Tibial artery (tissue), 4 donors: ENCODE results near the gene ZG16.

Experiments
- DNase-seq, 2 donors: peaks; one replicate each; pipeline ENCODE4 v3.0.0-alpha.2; 2019
- H3K27ac ChIP-seq, 2 donors: fragments of 200-600 bp; sonication (generic) in 1 of 2; 1 replicate in 1 of 2; 2 replicates in 1 of 2; pipeline ENCODE4 v1.5.1; 2018 to 2019; ENCODE audit warnings: mild to moderate bottlenecking in 1 of 2
- H3K27me3 ChIP-seq, 2 donors: fragments of 200-600 bp; sonication (generic) in 1 of 2; one replicate each; pipeline versions ENCODE4 v1.5.1 to v1.6.0; 2016 to 2019
- H3K36me3 ChIP-seq, 3 donors: fragments of 200-600 bp; sonication (generic) in 2 of 3; one replicate each; pipeline ENCODE4 v1.5.1; 2016 to 2019; ENCODE audit warnings: mild to moderate bottlenecking in 2 of 3
- H3K4me1 ChIP-seq, 4 donors: fragments of 200-600 bp; sonication (generic) in 2 of 4; 1 replicate in 3 of 4; 2 replicates in 1 of 4; pipeline ENCODE4 v1.5.1; 2016 to 2019
- H3K4me3 ChIP-seq, 2 donors: fragments of 200-600 bp; sonication (generic) in 1 of 2; 1 replicate in 1 of 2; 2 replicates in 1 of 2; pipeline ENCODE4 v1.5.1; 2018 to 2019; ENCODE audit warnings: mild to moderate bottlenecking in 2 of 2
- H3K9me3 ChIP-seq, 3 donors: fragments of 200-600 bp; sonication (generic) in 1 of 3; one replicate each; pipeline ENCODE4 v1.5.1; 2016 to 2019
- CTCF ChIP-seq, 2 experiments: fragments of 200-600 bp in 1 of 2; fragments of 450-650 bp in 1 of 2; IDR thresholded peaks; one replicate each; pipeline ENCODE4 v1.5.1; 2017 to 2019; ENCODE audit warnings: antibody characterized with exemption in 2 of 2, mild to moderate bottlenecking in 1 of 2, moderate library complexity in 1 of 2
- intact Hi-C: fragments of 100-400 bp; cut with DNase I; formaldehyde crosslinking; loops from one replicate; pipeline ENCODE4 v1.15.0; 2023; ENCODE audit warnings: low total_unique reads

The ZG16 gene

GRCh38 chr16:29802416-29802935 is 24.4 kb downstream of the ZG16 start:
- no peak for TF ChIP-seq CTCF (IDR thresholded peaks at IDR 0.05)
- Histone ChIP-seq H3K27me3 (no peaks in the 10 kb centered on the region), H3K4me1 (peaks cover 0 to 15% (median 11%) of the 10 kb centered on the region in 4 donors), H3K9me3 (no peaks in the 10 kb centered on the region), H3K4me3 (no peak overlapping the region), H3K27ac (no peak overlapping the region), H3K36me3 (peaks cover 18 to 42% (median 30%) of the 10 kb centered on the region in 3 donors)
- no peak for DNase-seq
- intact Hi-C loops, result no loop called here

- H3K27ac ChIP-seq, result peak overlapping the region; percentile 90 to 97
- no peak for TF ChIP-seq CTCF (IDR thresholded peaks at IDR 0.05)
- intact Hi-C loops, result no loop called here
- no peak for DNase-seq
- H3K4me3 ChIP-seq, result no peak overlapping the region
- peaks cover 8 to 31% (median 23%) of the 10 kb centered on the region in 4 donors for H3K4me1 ChIP-seq
- no peaks in the 10 kb centered on the region for H3K9me3 ChIP-seq
- no peaks in the 10 kb centered on the region for H3K27me3 ChIP-seq
- peaks cover 17 to 34% (median 20%) of the 10 kb centered on the region in 3 donors for H3K36me3 ChIP-seq
Observed at GRCh38 chr16:29804020-29804419, 26.0 kb downstream of the ZG16 start.

GRCh38 chr16:29804455-29805231 is 26.6 kb downstream of the ZG16 start:
- H3K4me3 ChIP-seq, result peak overlapping the region; percentile 72 to 88
- intact Hi-C loops, result no loop called here
- peaks cover 17 to 34% (median 20%) of the 10 kb centered on the region in 3 donors for H3K36me3 ChIP-seq
- peak; percentile 65 to 84 for DNase-seq
- H3K27me3 ChIP-seq, result no peaks in the 10 kb centered on the region
- no peaks in the 10 kb centered on the region for H3K9me3 ChIP-seq
- H3K27ac ChIP-seq, result peak overlapping the region; percentile 90 to 97
- peaks cover 10 to 37% (median 30%) of the 10 kb centered on the region in 4 donors for H3K4me1 ChIP-seq
- no peak for TF ChIP-seq CTCF (IDR thresholded peaks at IDR 0.05)

GRCh38 chr16:29805232-29806098 is 27.4 kb downstream of the ZG16 start:
- H3K27ac ChIP-seq, result peak overlapping the region; percentile 90 to 97
- H3K4me1 ChIP-seq, result peaks cover 11 to 45% (median 38%) of the 10 kb centered on the region in 4 donors
- no peaks in the 10 kb centered on the region for H3K9me3 ChIP-seq
- no peaks in the 10 kb centered on the region for H3K27me3 ChIP-seq
- peak; percentile 97 to 99 for DNase-seq
- peak in 1 of 2 experiments; percentile 18 for TF ChIP-seq CTCF (IDR thresholded peaks at IDR 0.05)
- H3K36me3 ChIP-seq, result peaks cover 12 to 34% (median 13%) of the 10 kb centered on the region in 3 donors
- H3K4me3 ChIP-seq, result peak overlapping the region; percentile 72 to 88
- intact Hi-C loops, result no loop called here

GRCh38 chr16:29806099-29806579 is 28.1 kb downstream of the ZG16 start, which contains the start of gene MAZ:
MAZ (plus strand) TSS chr16:29806529; CDS start chr16:29806702, 173 bp downstream.
- Histone ChIP-seq H3K9me3 (no peaks in the 10 kb centered on the region), H3K27ac (peak within 1 kb of the TSS; percentile 90 to 97), H3K27me3 (no peaks in the 10 kb centered on the region), H3K4me1 (peaks cover 17 to 51% (median 44%) of the 10 kb centered on the region in 4 donors), H3K36me3 (peaks cover 11 to 27% (median 13%) of the 10 kb centered on the region in 3 donors), H3K4me3 (peak within 1 kb of the TSS; percentile 73 to 88)
- intact Hi-C loops, result no loop called here
- DNase-seq, result no peak
- no peak for TF ChIP-seq CTCF (IDR thresholded peaks at IDR 0.05)
